Endothelial cell of umbilical vein (primary cell): ENCODE results near the gene ASB6. TPM values are rescaled to one million over a fixed set of nuclear protein-coding genes. Genes with fewer than 3 reads are reported as not detected.
A peak's percentile ranks its signal among the peaks of the same experiment; 100 is the strongest.

ENCODE experiments used
- BruUV-seq: library from RNA; stranded (reverse); fragments of 400-500 nt; replicated peaks from 2 replicates; lab custom pipeline; 2021; lab: Mats Ljungman, UMichigan
- CTCF ChIA-PET: fragments of 300-600, 350-600 bp; sonication (Branson Sonifier 250); formaldehyde crosslinking; loops from one replicate; lab custom pipeline; 2021; ENCODE audit warnings: antibody characterized with exemption, inconsistent platforms; lab: Charles Lee
- POLR2A ChIA-PET: fragments of 300-600, 350-600 bp; sonication (Branson Sonifier 250); formaldehyde crosslinking; loops from one replicate; lab custom pipeline; 2021; ENCODE audit warnings: antibody characterized with exemption, inconsistent platforms; lab: Charles Lee
- DNase-seq: peaks from one replicate; pipeline ENCODE4 v3.0.0-alpha.2; 2011; ENCODE audit warnings: low read depth, low spot score
- FAIRE-seq: peaks from 2 replicates; lab custom pipeline; 2011; peaks lifted over from hg19 to GRCh38; lab: Jason Lieb, UNC
- H2AFZ ChIP-seq: 2 replicates; pipeline ENCODE4 v1.6.0; 2012; ENCODE audit warnings: low read depth, low read length, control low read depth, inconsistent platforms
- H3K27ac ChIP-seq: 2 replicates; pipeline ENCODE4 v1.5.1; 2011; ENCODE audit warnings: low read depth, mild to moderate bottlenecking, control low read depth, low read length, moderate library complexity; ENCODE audit not compliant: insufficient read depth
- H3K27me3 ChIP-seq, 2 experiments: 2 replicates each; pipeline versions ENCODE4 v1.6.0 to v1.6.1; 2011; ENCODE audit warnings: low read length in 2 of 2, mixed read lengths in 1 of 2; ENCODE audit not compliant: control insufficient read depth in 2 of 2, insufficient read depth in 2 of 2
- H3K36me3 ChIP-seq, 2 experiments: 2 replicates in 1 of 2; 3 replicates in 1 of 2; pipeline ENCODE4 v1.5.1; 2011; ENCODE audit warnings: low read length in 2 of 2, mild to moderate bottlenecking in 1 of 2, moderate library complexity in 1 of 2; ENCODE audit not compliant: control insufficient read depth in 2 of 2, insufficient read depth in 2 of 2; ENCODE audit errors: extremely low read depth in 1 of 2
- H3K4me1 ChIP-seq: 3 replicates; pipeline ENCODE4 v1.5.1; 2011; ENCODE audit warnings: mild to moderate bottlenecking, low read length; ENCODE audit not compliant: control insufficient read depth, insufficient read depth; ENCODE audit errors: extremely low read depth
- H3K4me2 ChIP-seq: 2 replicates; pipeline ENCODE4 v1.6.1; 2011; ENCODE audit warnings: low read length, control low read depth, mixed read lengths; ENCODE audit not compliant: insufficient read depth
- H3K4me3 ChIP-seq, 3 experiments: fragments of 200-600 bp in 1 of 3; sonication (generic), shearing (Covaris generic) in 1 of 3; replicated peaks in 1 of 3; 2 replicates each; pipeline ENCODE4 v1.5.1; 2011 to 2016; ENCODE audit warnings: control low read depth in 3 of 3, low read length in 3 of 3, mild to moderate bottlenecking in 2 of 3, inconsistent platforms in 1 of 3, low read depth in 1 of 3, moderate library complexity in 1 of 3; ENCODE audit not compliant: insufficient read depth in 1 of 3
- H3K79me2 ChIP-seq: 2 replicates; pipeline ENCODE4 v1.6.0; 2012; ENCODE audit warnings: low read length, inconsistent platforms; ENCODE audit not compliant: control insufficient read depth, insufficient read depth
- H3K9ac ChIP-seq: replicated peaks from 2 replicates; pipeline ENCODE3; 2011; ENCODE audit warnings: low read length, control low read depth; ENCODE audit not compliant: insufficient read depth; ENCODE audit errors: extremely low read depth
- H3K9me1 ChIP-seq: replicated peaks from 3 replicates; pipeline ENCODE4 v1.6.0; 2011; ENCODE audit warnings: mild to moderate bottlenecking, low read length; ENCODE audit not compliant: control insufficient read depth, insufficient read depth; ENCODE audit errors: extremely low read depth
- H3K9me3 ChIP-seq: replicated peaks from 2 replicates; pipeline ENCODE4 v1.5.1; 2012; ENCODE audit warnings: low read length, inconsistent platforms; ENCODE audit not compliant: control insufficient read depth, insufficient read depth
- H4K20me1 ChIP-seq: replicated peaks from 2 replicates; pipeline ENCODE3; 2011; ENCODE audit warnings: mild to moderate bottlenecking, low read length; ENCODE audit not compliant: control insufficient read depth, insufficient read depth; ENCODE audit errors: extremely low read depth
- EZH2 ChIP-seq: IDR thresholded peaks from 2 replicates; pipeline ENCODE4 v1.6.1; 2012; ENCODE audit warnings: borderline replicate concordance, low read depth, mild to moderate bottlenecking, moderate library complexity, low read length, inconsistent platforms; ENCODE audit not compliant: severe bottlenecking
- FOS ChIP-seq: IDR thresholded peaks from 2 replicates; pipeline ENCODE4 v1.6.1; 2011; ENCODE audit warnings: mild to moderate bottlenecking, low read length, moderate library complexity, borderline replicate concordance; ENCODE audit not compliant: insufficient read depth
- GATA2 ChIP-seq: IDR thresholded peaks from 2 replicates; pipeline ENCODE4 v1.7.0; 2011; ENCODE audit warnings: low read depth, mild to moderate bottlenecking, moderate library complexity, mixed read lengths, low read length; ENCODE audit not compliant: insufficient read length, insufficient read depth
- JUN ChIP-seq: IDR thresholded peaks from 2 replicates; pipeline ENCODE4 v1.6.1; 2011; ENCODE audit warnings: borderline replicate concordance, low read depth; ENCODE audit not compliant: insufficient read length, insufficient read depth
- MAX ChIP-seq: IDR thresholded peaks from 2 replicates; pipeline ENCODE4 v1.6.1; 2011; ENCODE audit not compliant: insufficient read depth, insufficient read length
- POLR2A ChIP-seq: IDR thresholded peaks from 2 replicates; pipeline ENCODE4 v1.6.1; 2012; ENCODE audit warnings: low read depth, mild to moderate bottlenecking, control low read depth, low read length
- POLR2AphosphoS5 ChIP-seq: IDR thresholded peaks from 2 replicates; pipeline ENCODE4 v1.6.1; 2012; ENCODE audit warnings: low read depth, mild to moderate bottlenecking, control low read depth, low read length, moderate library complexity; ENCODE audit not compliant: insufficient read depth
- dilution Hi-C: fragments of 300-500 bp; cut with MboI; formaldehyde crosslinking; loops from one replicate; pipeline ENCODE4 v1.15.0; 2019; ENCODE audit warnings: low sequenced_read_pairs; ENCODE audit not compliant: extremely low pct_ligation_motif_present
- intact Hi-C: fragments of 100-400 bp; cut with micrococcal nuclease; formaldehyde crosslinking; loops from one replicate; pipeline ENCODE4 v1.10.0; 2022
- polyA plus RNA-seq, 4 experiments: library from polyadenylated mRNA; depleted of rRNA in 3 of 4; stranded (reverse) in 3 of 4; unstranded in 1 of 4; fragments of >200 nt; gene quantifications; 2 replicates each; pipeline versions ENCODE4 v1.2.1 to v1.2.3, GENCODE V29; 2011 to 2012; ENCODE audit warnings: missing spikeins in 1 of 4
- total RNA-seq: library from RNA; stranded (reverse); gene quantifications from 2 replicates; pipeline ENCODE4 v1.2.3, GENCODE V29; 2021

Gene ASB6
- total and polyA plus RNA-seq, 2 donors (not counting 3 experiments of a cell fraction or from before 2014, with no cell fraction given) = 20.3 to 23.8 TPM

DNA sequence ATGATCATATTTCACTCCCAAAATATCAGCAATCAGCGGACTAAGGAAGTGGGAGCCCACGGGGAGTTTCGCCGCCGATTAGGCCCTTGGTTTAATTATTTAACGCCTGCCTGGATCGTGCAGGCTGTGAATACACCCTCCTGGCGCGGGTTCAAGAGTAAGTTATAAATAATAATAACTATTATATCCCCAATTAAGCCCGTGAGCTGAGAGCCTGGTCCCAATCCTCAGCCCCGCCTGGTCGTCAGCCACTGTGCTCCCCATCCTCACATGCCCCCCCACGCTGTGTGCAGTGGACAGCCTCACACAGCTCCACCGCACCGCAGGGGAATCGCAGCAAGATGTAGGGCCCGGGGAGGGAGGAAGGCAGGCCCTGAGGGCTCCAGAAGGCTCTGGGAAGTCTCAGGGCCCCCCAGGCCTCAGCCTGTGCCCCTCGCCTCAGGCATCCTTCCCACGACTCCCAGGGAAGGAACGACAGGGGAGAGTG, 12.6 kb upstream of the ASB6 start:
- ChIA-PET POLR2A (no interaction called here), CTCF (no interaction called here)
- no peak overlapping the region for H3K9ac ChIP-seq
- no peak for TF ChIP-seq FOS
- no peak for TF ChIP-seq MAX
- no peak for TF ChIP-seq POLR2A
- H3K27me3 ChIP-seq = no peaks in the 10 kb centered on the region
- no peaks in the 10 kb centered on the region for H3K36me3 ChIP-seq
- FAIRE-seq (no peak), DNase-seq (no peak)
- H3K9me3 ChIP-seq = no peaks in the 10 kb centered on the region
- H3K79me2 ChIP-seq = no peaks in the 10 kb centered on the region
- H3K4me1 ChIP-seq = no peaks in the 10 kb centered on the region
- no TSS peak for BruUV-seq
- H4K20me1 ChIP-seq = no peaks in the 10 kb centered on the region
- H3K4me2 ChIP-seq = no peak overlapping the region
- dilution Hi-C loops = no loop called here
- no peak overlapping the region for H3K4me3 ChIP-seq
- H2AFZ ChIP-seq = peak overlapping the region; percentile 63
- no peak overlapping the region for H3K27ac ChIP-seq
- no peaks in the 10 kb centered on the region for H3K9me1 ChIP-seq
- intact Hi-C loops = loop anchor here (5.0 kb wide), 1 partner anchor 43 kb away; no protein-coding TSS in a partner anchor

DNA sequence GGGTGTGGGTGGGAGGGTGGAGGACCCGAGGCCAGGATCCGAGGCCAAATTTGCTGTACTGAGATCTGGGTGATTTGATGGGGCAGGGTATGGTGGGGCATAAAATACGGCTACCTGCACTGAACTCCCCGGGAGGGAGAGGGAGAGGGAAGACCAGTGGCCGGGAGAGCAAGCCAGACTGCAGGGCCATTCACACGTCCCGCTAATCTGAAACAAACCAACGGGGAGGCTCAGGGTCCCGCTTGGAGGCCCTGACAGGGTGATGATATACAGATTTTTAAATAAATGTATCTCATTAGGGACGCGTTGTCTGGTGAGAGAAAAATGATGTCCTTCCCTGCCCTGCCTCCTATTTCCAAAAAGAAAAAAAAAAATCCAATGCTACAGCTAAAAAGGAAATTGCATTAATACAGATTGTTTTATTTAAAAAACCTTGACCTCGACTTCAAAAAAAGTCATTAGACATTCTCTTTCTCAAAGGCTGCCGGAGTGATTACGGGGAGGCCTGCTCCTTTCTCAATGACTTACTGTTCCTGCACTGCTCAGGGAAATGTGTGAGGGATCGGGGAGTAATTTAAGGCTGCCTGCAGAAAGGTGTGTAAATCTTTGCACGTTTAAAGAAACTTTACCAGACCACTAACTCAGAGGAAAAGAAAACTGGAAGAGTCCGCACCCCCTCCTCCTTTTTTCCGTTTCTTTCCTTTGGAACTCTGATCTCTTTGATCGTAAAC, 12.0 kb upstream of the ASB6 start:
- Histone ChIP-seq H3K9ac (no peak overlapping the region), H3K9me1 (no peaks in the 10 kb centered on the region), H4K20me1 (no peaks in the 10 kb centered on the region), H3K4me3 (no peak overlapping the region), H3K36me3 (no peaks in the 10 kb centered on the region), H3K27me3 (no peaks in the 10 kb centered on the region), H3K4me2 (no peak overlapping the region), H3K27ac (no peak overlapping the region), H3K79me2 (no peaks in the 10 kb centered on the region), H3K4me1 (no peaks in the 10 kb centered on the region), H2AFZ (peak overlapping the region; percentile 63), H3K9me3 (no peaks in the 10 kb centered on the region)
- ChIA-PET POLR2A (no interaction called here), CTCF (no interaction called here)
- dilution Hi-C loops = no loop called here
- intact Hi-C loops = loop anchor here (5.0 kb wide), 1 partner anchor 43 kb away; no protein-coding TSS in a partner anchor
- FAIRE-seq (peak; percentile 28), DNase-seq (peak; percentile 14)
- TF ChIP-seq FOS (no peak), POLR2AphosphoS5 (no peak), POLR2A (no peak), JUN (no peak), GATA2 (no peak), MAX (no peak), EZH2 (no peak)
- BruUV-seq = no TSS peak
